ENCODE results near the gene ADAMTS12.

DNA sequence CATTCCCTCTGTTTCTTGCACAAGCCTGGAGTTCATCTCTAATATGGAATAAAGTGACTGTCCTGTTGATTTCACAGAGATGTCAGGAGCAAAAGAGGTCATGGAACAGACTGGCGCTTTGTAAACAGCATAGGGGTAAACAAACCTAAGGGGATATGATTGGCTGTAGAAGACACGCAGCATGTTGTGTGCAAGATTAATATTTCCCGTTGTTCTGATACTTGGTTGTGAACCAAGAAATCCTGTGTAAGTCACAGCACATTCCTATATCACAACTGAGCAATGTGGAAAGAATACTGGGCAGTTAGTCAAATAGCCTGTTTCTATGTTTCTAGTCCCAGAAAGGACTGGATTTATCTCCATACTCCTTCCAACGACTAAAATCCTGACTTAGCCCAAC lies 3.2 kb downstream of the ADAMTS12 start:
- TF ChIP-seq, protein P1, sequence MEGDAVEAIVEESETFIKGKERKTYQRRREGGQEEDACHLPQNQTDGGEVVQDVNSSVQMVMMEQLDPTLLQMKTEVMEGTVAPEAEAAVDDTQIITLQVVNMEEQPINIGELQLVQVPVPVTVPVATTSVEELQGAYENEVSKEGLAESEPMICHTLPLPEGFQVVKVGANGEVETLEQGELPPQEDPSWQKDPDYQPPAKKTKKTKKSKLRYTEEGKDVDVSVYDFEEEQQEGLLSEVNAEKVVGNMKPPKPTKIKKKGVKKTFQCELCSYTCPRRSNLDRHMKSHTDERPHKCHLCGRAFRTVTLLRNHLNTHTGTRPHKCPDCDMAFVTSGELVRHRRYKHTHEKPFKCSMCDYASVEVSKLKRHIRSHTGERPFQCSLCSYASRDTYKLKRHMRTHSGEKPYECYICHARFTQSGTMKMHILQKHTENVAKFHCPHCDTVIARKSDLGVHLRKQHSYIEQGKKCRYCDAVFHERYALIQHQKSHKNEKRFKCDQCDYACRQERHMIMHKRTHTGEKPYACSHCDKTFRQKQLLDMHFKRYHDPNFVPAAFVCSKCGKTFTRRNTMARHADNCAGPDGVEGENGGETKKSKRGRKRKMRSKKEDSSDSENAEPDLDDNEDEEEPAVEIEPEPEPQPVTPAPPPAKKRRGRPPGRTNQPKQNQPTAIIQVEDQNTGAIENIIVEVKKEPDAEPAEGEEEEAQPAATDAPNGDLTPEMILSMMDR (IDR thresholded peaks at IDR 0.05) = no peak
- TF ChIP-seq SIN3A (IDR thresholded peaks at IDR 0.05; ENCODE audit: borderline replicate concordance, insufficient read depth, low read depth, low read length) = no peak
- TF ChIP-seq, protein P2, sequence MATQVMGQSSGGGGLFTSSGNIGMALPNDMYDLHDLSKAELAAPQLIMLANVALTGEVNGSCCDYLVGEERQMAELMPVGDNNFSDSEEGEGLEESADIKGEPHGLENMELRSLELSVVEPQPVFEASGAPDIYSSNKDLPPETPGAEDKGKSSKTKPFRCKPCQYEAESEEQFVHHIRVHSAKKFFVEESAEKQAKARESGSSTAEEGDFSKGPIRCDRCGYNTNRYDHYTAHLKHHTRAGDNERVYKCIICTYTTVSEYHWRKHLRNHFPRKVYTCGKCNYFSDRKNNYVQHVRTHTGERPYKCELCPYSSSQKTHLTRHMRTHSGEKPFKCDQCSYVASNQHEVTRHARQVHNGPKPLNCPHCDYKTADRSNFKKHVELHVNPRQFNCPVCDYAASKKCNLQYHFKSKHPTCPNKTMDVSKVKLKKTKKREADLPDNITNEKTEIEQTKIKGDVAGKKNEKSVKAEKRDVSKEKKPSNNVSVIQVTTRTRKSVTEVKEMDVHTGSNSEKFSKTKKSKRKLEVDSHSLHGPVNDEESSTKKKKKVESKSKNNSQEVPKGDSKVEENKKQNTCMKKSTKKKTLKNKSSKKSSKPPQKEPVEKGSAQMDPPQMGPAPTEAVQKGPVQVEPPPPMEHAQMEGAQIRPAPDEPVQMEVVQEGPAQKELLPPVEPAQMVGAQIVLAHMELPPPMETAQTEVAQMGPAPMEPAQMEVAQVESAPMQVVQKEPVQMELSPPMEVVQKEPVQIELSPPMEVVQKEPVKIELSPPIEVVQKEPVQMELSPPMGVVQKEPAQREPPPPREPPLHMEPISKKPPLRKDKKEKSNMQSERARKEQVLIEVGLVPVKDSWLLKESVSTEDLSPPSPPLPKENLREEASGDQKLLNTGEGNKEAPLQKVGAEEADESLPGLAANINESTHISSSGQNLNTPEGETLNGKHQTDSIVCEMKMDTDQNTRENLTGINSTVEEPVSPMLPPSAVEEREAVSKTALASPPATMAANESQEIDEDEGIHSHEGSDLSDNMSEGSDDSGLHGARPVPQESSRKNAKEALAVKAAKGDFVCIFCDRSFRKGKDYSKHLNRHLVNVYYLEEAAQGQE (IDR thresholded peaks at IDR 0.05; ENCODE audit: insufficient read depth in 1 of 2, low read depth in 2 of 2, low read length in 1 of 2) = no peak
